HCT116 (cell line): ENCODE data around the gene IPO11.

Source experiments
- CEBPB ChIP-seq: IDR thresholded peaks from 2 replicates; pipeline ENCODE4 v1.6.1; 2012; ENCODE audit warnings: low read depth
- CTCF ChIP-seq, 3 experiments: fragments of 200-600 bp in 1 of 3; sonication (generic) in 1 of 3; IDR thresholded peaks in 2 of 3; conservative IDR thresholded peaks in 1 of 3; 2 replicates each; pipeline ENCODE4 v1.5.1; 2012 to 2017; ENCODE audit warnings: low read depth in 2 of 3, low read length in 2 of 3, antibody characterized with exemption in 1 of 3, borderline replicate concordance in 1 of 3, control low read depth in 1 of 3, mild to moderate bottlenecking in 1 of 3, mixed read lengths in 1 of 3, mixed run types in 1 of 3, moderate library complexity in 1 of 3; ENCODE audit not compliant: insufficient read depth in 1 of 3
- POLR2AphosphoS5 ChIP-seq: IDR thresholded peaks from 2 replicates; pipeline ENCODE4 v1.6.1; 2011; ENCODE audit warnings: mild to moderate bottlenecking, low read depth, low read length, moderate library complexity
- TF ChIP-seq, protein P1 (sequence below): IDR thresholded peaks from 2 replicates; pipeline ENCODE4 v1.6.1; 2011; ENCODE audit warnings: mild to moderate bottlenecking, low read length, moderate library complexity; ENCODE audit not compliant: insufficient replicate concordance; ENCODE audit errors: extremely low read depth

DNA sequence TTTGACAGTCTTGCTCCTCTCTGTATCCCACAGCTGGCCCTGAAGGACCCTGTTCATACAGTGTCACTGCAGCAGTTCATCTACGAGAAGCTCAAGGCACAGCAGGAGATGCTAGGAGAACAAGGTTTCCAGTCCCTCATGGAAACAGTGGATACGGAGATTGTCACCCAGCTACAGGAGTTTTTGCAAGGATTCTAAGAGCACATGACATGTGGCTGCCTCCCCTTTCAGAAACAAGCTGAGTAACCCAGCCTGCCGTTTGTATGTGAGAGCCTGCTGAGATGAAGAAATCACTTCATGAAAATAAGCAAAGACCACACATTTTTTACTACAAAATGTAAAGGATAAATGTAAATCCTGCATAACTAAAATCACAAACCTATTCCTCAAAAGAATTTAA, 214.6 kb downstream of the IPO11 start:
- TF ChIP-seq CEBPB (no peak), POLR2AphosphoS5 (no peak), CTCF (IDR thresholded peaks at IDR 0.05 in 2 of 3, conservative IDR thresholded peaks at IDR 0.05 in 1 of 3; ENCODE audit: borderline replicate concordance in 1 of 3, insufficient read depth in 1 of 3, low read depth in 2 of 3, low read length in 2 of 3) (no peak)
- TF ChIP-seq, protein P1, sequence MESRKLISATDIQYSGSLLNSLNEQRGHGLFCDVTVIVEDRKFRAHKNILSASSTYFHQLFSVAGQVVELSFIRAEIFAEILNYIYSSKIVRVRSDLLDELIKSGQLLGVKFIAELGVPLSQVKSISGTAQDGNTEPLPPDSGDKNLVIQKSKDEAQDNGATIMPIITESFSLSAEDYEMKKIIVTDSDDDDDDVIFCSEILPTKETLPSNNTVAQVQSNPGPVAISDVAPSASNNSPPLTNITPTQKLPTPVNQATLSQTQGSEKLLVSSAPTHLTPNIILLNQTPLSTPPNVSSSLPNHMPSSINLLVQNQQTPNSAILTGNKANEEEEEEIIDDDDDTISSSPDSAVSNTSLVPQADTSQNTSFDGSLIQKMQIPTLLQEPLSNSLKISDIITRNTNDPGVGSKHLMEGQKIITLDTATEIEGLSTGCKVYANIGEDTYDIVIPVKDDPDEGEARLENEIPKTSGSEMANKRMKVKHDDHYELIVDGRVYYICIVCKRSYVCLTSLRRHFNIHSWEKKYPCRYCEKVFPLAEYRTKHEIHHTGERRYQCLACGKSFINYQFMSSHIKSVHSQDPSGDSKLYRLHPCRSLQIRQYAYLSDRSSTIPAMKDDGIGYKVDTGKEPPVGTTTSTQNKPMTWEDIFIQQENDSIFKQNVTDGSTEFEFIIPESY: no peak
